Endothelial cell of umbilical vein (primary cell): ENCODE data around the gene RASA2. TPM values are rescaled to one million over a fixed set of nuclear protein-coding genes. Genes with fewer than 3 reads are reported as not detected.

Experiments used
- BruUV-seq: library from RNA; stranded (reverse); fragments of 400-500 nt; replicated peaks from 2 replicates; lab custom pipeline; 2021; lab: Mats Ljungman, UMichigan
- CTCF ChIA-PET: fragments of 300-600, 350-600 bp; sonication (Branson Sonifier 250); formaldehyde crosslinking; loops from one replicate; lab custom pipeline; 2021; ENCODE audit warnings: antibody characterized with exemption, inconsistent platforms; lab: Charles Lee
- POLR2A ChIA-PET: fragments of 300-600, 350-600 bp; sonication (Branson Sonifier 250); formaldehyde crosslinking; loops from one replicate; lab custom pipeline; 2021; ENCODE audit warnings: antibody characterized with exemption, inconsistent platforms; lab: Charles Lee
- DNase-seq: peaks from one replicate; pipeline ENCODE4 v3.0.0-alpha.2; 2011; ENCODE audit warnings: low read depth, low spot score
- FAIRE-seq: peaks from 2 replicates; lab custom pipeline; 2011; peaks lifted over from hg19 to GRCh38; lab: Jason Lieb, UNC
- H2AFZ ChIP-seq: 2 replicates; pipeline ENCODE4 v1.6.0; 2012; ENCODE audit warnings: low read depth, low read length, control low read depth, inconsistent platforms
- H3K27ac ChIP-seq: 2 replicates; pipeline ENCODE4 v1.5.1; 2011; ENCODE audit warnings: low read depth, mild to moderate bottlenecking, control low read depth, low read length, moderate library complexity; ENCODE audit not compliant: insufficient read depth
- H3K27me3 ChIP-seq, 2 experiments: 2 replicates each; pipeline versions ENCODE4 v1.6.0 to v1.6.1; 2011; ENCODE audit warnings: low read length in 2 of 2, mixed read lengths in 1 of 2; ENCODE audit not compliant: control insufficient read depth in 2 of 2, insufficient read depth in 2 of 2
- H3K36me3 ChIP-seq, 2 experiments: 2 replicates in 1 of 2; 3 replicates in 1 of 2; pipeline ENCODE4 v1.5.1; 2011; ENCODE audit warnings: low read length in 2 of 2, mild to moderate bottlenecking in 1 of 2, moderate library complexity in 1 of 2; ENCODE audit not compliant: control insufficient read depth in 2 of 2, insufficient read depth in 2 of 2; ENCODE audit errors: extremely low read depth in 1 of 2
- H3K4me1 ChIP-seq: 3 replicates; pipeline ENCODE4 v1.5.1; 2011; ENCODE audit warnings: mild to moderate bottlenecking, low read length; ENCODE audit not compliant: control insufficient read depth, insufficient read depth; ENCODE audit errors: extremely low read depth
- H3K4me2 ChIP-seq: 2 replicates; pipeline ENCODE4 v1.6.1; 2011; ENCODE audit warnings: low read length, control low read depth, mixed read lengths; ENCODE audit not compliant: insufficient read depth
- H3K4me3 ChIP-seq, 3 experiments: fragments of 200-600 bp in 1 of 3; sonication (generic), shearing (Covaris generic) in 1 of 3; replicated peaks in 1 of 3; 2 replicates each; pipeline ENCODE4 v1.5.1; 2011 to 2016; ENCODE audit warnings: control low read depth in 3 of 3, low read length in 3 of 3, mild to moderate bottlenecking in 2 of 3, inconsistent platforms in 1 of 3, low read depth in 1 of 3, moderate library complexity in 1 of 3; ENCODE audit not compliant: insufficient read depth in 1 of 3
- H3K79me2 ChIP-seq: 2 replicates; pipeline ENCODE4 v1.6.0; 2012; ENCODE audit warnings: low read length, inconsistent platforms; ENCODE audit not compliant: control insufficient read depth, insufficient read depth
- H3K9ac ChIP-seq: replicated peaks from 2 replicates; pipeline ENCODE3; 2011; ENCODE audit warnings: low read length, control low read depth; ENCODE audit not compliant: insufficient read depth; ENCODE audit errors: extremely low read depth
- H3K9me1 ChIP-seq: replicated peaks from 3 replicates; pipeline ENCODE4 v1.6.0; 2011; ENCODE audit warnings: mild to moderate bottlenecking, low read length; ENCODE audit not compliant: control insufficient read depth, insufficient read depth; ENCODE audit errors: extremely low read depth
- H3K9me3 ChIP-seq: replicated peaks from 2 replicates; pipeline ENCODE4 v1.5.1; 2012; ENCODE audit warnings: low read length, inconsistent platforms; ENCODE audit not compliant: control insufficient read depth, insufficient read depth
- H4K20me1 ChIP-seq: replicated peaks from 2 replicates; pipeline ENCODE3; 2011; ENCODE audit warnings: mild to moderate bottlenecking, low read length; ENCODE audit not compliant: control insufficient read depth, insufficient read depth; ENCODE audit errors: extremely low read depth
- CTCF ChIP-seq, 2 donors: IDR thresholded peaks; 1 replicate in 1 of 2; 2 replicates in 1 of 2; pipeline ENCODE4 v1.5.1; 2011; ENCODE audit warnings: low read length in 2 of 2, mild to moderate bottlenecking in 2 of 2, moderate library complexity in 2 of 2, control low read depth in 1 of 2, inconsistent platforms in 1 of 2, low read depth in 1 of 2; ENCODE audit not compliant: insufficient read depth in 1 of 2; ENCODE audit errors: extremely low read depth in 1 of 2
- EZH2 ChIP-seq: IDR thresholded peaks from 2 replicates; pipeline ENCODE4 v1.6.1; 2012; ENCODE audit warnings: borderline replicate concordance, low read depth, mild to moderate bottlenecking, moderate library complexity, low read length, inconsistent platforms; ENCODE audit not compliant: severe bottlenecking
- FOS ChIP-seq: IDR thresholded peaks from 2 replicates; pipeline ENCODE4 v1.6.1; 2011; ENCODE audit warnings: mild to moderate bottlenecking, low read length, moderate library complexity, borderline replicate concordance; ENCODE audit not compliant: insufficient read depth
- GATA2 ChIP-seq: IDR thresholded peaks from 2 replicates; pipeline ENCODE4 v1.7.0; 2011; ENCODE audit warnings: low read depth, mild to moderate bottlenecking, moderate library complexity, mixed read lengths, low read length; ENCODE audit not compliant: insufficient read length, insufficient read depth
- JUN ChIP-seq: IDR thresholded peaks from 2 replicates; pipeline ENCODE4 v1.6.1; 2011; ENCODE audit warnings: borderline replicate concordance, low read depth; ENCODE audit not compliant: insufficient read length, insufficient read depth
- MYC ChIP-seq: IDR thresholded peaks from one replicate; pipeline ENCODE4 v1.6.1; 2011; ENCODE audit warnings: mild to moderate bottlenecking, low read depth, low read length
- POLR2A ChIP-seq: IDR thresholded peaks from 2 replicates; pipeline ENCODE4 v1.6.1; 2012; ENCODE audit warnings: low read depth, mild to moderate bottlenecking, control low read depth, low read length
- POLR2AphosphoS5 ChIP-seq: IDR thresholded peaks from 2 replicates; pipeline ENCODE4 v1.6.1; 2012; ENCODE audit warnings: low read depth, mild to moderate bottlenecking, control low read depth, low read length, moderate library complexity; ENCODE audit not compliant: insufficient read depth
- dilution Hi-C: fragments of 300-500 bp; cut with MboI; formaldehyde crosslinking; loops from one replicate; pipeline ENCODE4 v1.15.0; 2019; ENCODE audit warnings: low sequenced_read_pairs; ENCODE audit not compliant: extremely low pct_ligation_motif_present
- intact Hi-C: fragments of 100-400 bp; cut with micrococcal nuclease; formaldehyde crosslinking; loops from one replicate; pipeline ENCODE4 v1.10.0; 2022
- polyA plus RNA-seq, 4 experiments: library from polyadenylated mRNA; depleted of rRNA in 3 of 4; stranded (reverse) in 3 of 4; unstranded in 1 of 4; fragments of >200 nt; gene quantifications; 2 replicates each; pipeline versions ENCODE4 v1.2.1 to v1.2.3, GENCODE V29; 2011 to 2012; ENCODE audit warnings: missing spikeins in 1 of 4
- total RNA-seq: library from RNA; stranded (reverse); gene quantifications from 2 replicates; pipeline ENCODE4 v1.2.3, GENCODE V29; 2021
- TF ChIP-seq, protein P1 (sequence below): IDR thresholded peaks from 2 replicates; pipeline ENCODE4 v1.6.1; 2011; ENCODE audit not compliant: insufficient read depth, insufficient read length

Gene RASA2
- total and polyA plus RNA-seq, 2 donors (not counting 3 experiments of a cell fraction or from before 2014, with no cell fraction given), result 3.1 to 20.2 TPM

GRCh38 chr3:141454054-141454453, 32.8 kb upstream of the RASA2 start:
- Histone ChIP-seq H3K9me3 (no peaks in the 10 kb centered on the region), H3K9ac (no peak overlapping the region), H3K4me3 (no peak overlapping the region), H3K4me2 (no peak overlapping the region), H3K79me2 (no peaks in the 10 kb centered on the region), H3K9me1 (no peaks in the 10 kb centered on the region), H3K36me3 (no peaks in the 10 kb centered on the region), H3K27me3 (no peaks in the 10 kb centered on the region), H4K20me1 (no peaks in the 10 kb centered on the region), H2AFZ (no peak overlapping the region), H3K27ac (no peak overlapping the region), H3K4me1 (no peaks in the 10 kb centered on the region)
- FAIRE-seq, result no peak
- TF ChIP-seq MYC (no peak), CTCF (IDR thresholded peaks at IDR 0.05; ENCODE audit: extremely low read depth in 1 of 2, insufficient read depth in 1 of 2, low read depth in 1 of 2, low read length in 2 of 2) (no peak), EZH2 (no peak), GATA2 (no peak), POLR2AphosphoS5 (no peak), POLR2A (no peak), JUN (no peak), FOS (no peak)
- TF ChIP-seq, protein P1, sequence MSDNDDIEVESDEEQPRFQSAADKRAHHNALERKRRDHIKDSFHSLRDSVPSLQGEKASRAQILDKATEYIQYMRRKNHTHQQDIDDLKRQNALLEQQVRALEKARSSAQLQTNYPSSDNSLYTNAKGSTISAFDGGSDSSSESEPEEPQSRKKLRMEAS, result no peak
- dilution Hi-C loops, result no loop called here
- CTCF ChIA-PET, result interaction anchor here (1.1 to 9.3 kb wide), 19 partner anchors 11 to 222 kb away, joined by 3 to 351 read pairs (median 11); partner anchors contain the start of gene PXYLP1
- DNase-seq, result no peak
- intact Hi-C loops, result loop anchor here (10.0 kb wide), 1 partner anchor 449 kb away; no protein-coding TSS in a partner anchor
- no TSS peak for BruUV-seq
- POLR2A ChIA-PET, result interaction anchor here (1.6 kb wide), 1 partner anchor 146 kb away, joined by 4 read pairs; no protein-coding TSS in a partner anchor
